IgD-negative memory B cell (primary cell): ENCODE measurements around the gene LPP. TPM values are rescaled to one million over a fixed set of nuclear protein-coding genes. Genes with fewer than 3 reads are reported as not detected.
"Not testable (repeated sequence)": the region's sequence is repeated elsewhere in the genome, so short reads cannot be mapped to it uniquely, and the experiment has no call there.

ENCODE experiments used
- H3K27ac Mint-ChIP-seq, 3 donors: one replicate each; pipeline ENCODE4 v1.8.0; 2020 to 2022; ENCODE audit warnings: mild to moderate bottlenecking in 3 of 3, mixed read lengths in 3 of 3, moderate library complexity in 1 of 3
- H3K27me3 Mint-ChIP-seq: one replicate; pipeline ENCODE4 v1.8.0; 2021; ENCODE audit warnings: mixed read lengths
- H3K36me3 Mint-ChIP-seq: one replicate; pipeline ENCODE4 v1.8.0; 2020; ENCODE audit warnings: mild to moderate bottlenecking, mixed read lengths
- H3K4me1 Mint-ChIP-seq, 3 donors: one replicate each; pipeline ENCODE4 v1.8.0; 2020 to 2022; ENCODE audit warnings: mixed read lengths in 3 of 3, mild to moderate bottlenecking in 1 of 3
- H3K4me3 Mint-ChIP-seq, 4 donors: one replicate each; pipeline ENCODE4 v1.8.0; 2020 to 2022; ENCODE audit warnings: mild to moderate bottlenecking in 4 of 4, mixed read lengths in 4 of 4, moderate library complexity in 3 of 4
- H3K9me3 Mint-ChIP-seq, 3 donors: one replicate each; pipeline ENCODE4 v1.8.0; 2020 to 2021; ENCODE audit warnings: mixed read lengths in 3 of 3, mild to moderate bottlenecking in 1 of 3
- polyA plus RNA-seq: library from polyadenylated mRNA; unstranded; fragments of 300-500 nt; fragmentation: Illumina TruSeq; gene quantifications from one replicate; pipeline ENCODE4 v1.2.3, GENCODE V29; 2021

LPP gene
- polyA plus RNA-seq, 1 donor from 2014 or later, result 29.2 TPM

DNA sequence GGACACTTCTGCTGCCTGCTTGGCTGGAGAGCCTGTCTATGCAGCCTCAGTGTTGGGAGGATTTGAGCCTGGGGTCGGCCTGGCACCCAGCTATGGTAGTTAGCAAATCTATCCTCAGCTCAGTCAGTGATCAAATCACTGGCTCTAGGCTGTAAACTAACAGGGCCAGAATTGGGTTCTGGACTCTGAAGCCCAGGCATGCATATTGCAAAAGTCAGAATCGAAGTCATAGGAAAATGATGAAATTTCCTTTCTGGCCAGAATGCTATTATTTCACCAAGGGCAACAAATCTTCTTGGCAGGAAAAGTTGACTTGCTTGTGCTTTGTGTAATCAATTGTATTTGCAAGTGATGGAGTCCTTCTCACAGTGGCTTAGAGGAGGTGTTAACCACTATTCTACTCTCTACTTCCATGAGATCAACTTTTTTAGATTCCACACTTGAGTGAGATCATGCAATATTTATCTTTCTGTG lies 535.2 kb downstream of the LPP start:
- H3K4me3 Mint-ChIP-seq, result no peak overlapping the region
- peaks cover 5% of the 10 kb centered on the region for H3K27me3 Mint-ChIP-seq
- no peak overlapping the region for H3K27ac Mint-ChIP-seq
- peaks cover 36 to 42% (median 38%) of the 10 kb centered on the region in 3 donors for H3K4me1 Mint-ChIP-seq
- H3K36me3 Mint-ChIP-seq, result no peaks in the 10 kb centered on the region
- peaks cover 0 to 5% (median 0%) of the 10 kb centered on the region in 3 donors for H3K9me3 Mint-ChIP-seq

- Mint-ChIP-seq H3K27ac (no peak overlapping the region), H3K27me3 (peaks cover 5% of the 10 kb centered on the region), H3K36me3 (no peaks in the 10 kb centered on the region), H3K4me3 (no peak overlapping the region), H3K4me1 (peaks cover 33 to 38% (median 37%) of the 10 kb centered on the region in 3 donors), H3K9me3 (peaks cover 0 to 3% (median 0%) of the 10 kb centered on the region in 3 donors)
Measured at GRCh38 chr3:188690064-188690463, 536.1 kb downstream of the LPP start.

DNA sequence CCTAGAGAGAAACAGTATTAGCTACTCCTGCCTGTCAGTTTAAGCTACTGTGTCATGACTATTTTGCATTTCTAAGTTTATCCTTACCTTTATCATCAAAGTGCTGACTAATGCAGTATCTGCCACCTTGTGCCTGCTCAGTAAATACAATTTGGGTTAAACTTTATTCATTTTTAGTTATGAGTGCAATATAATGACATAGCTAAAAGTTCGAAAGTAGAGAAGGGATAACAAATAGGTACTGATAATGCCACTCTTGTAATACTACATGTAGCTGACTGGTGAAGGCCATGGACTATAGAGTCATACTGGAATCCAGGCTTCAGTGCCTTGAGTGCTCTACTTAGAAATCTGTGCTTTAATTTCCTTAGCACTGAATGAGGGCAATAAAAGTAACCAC lies 537.0 kb downstream of the LPP start:
- H3K4me1 Mint-ChIP-seq, result peaks cover 30 to 38% (median 34%) of the 10 kb centered on the region in 3 donors
- H3K9me3 Mint-ChIP-seq, result no peaks in the 10 kb centered on the region
- H3K27me3 Mint-ChIP-seq, result peaks cover 5% of the 10 kb centered on the region
- no peaks in the 10 kb centered on the region for H3K36me3 Mint-ChIP-seq
- no peak overlapping the region for H3K4me3 Mint-ChIP-seq
- no peak overlapping the region for H3K27ac Mint-ChIP-seq

GRCh38 chr3:188691665-188692064 lies 537.7 kb downstream of the LPP start:
- Mint-ChIP-seq H3K9me3 (no peaks in the 10 kb centered on the region), H3K27me3 (peaks cover 5% of the 10 kb centered on the region), H3K27ac (no peak overlapping the region), H3K4me3 (no peak overlapping the region), H3K4me1 (peaks cover 24 to 32% (median 27%) of the 10 kb centered on the region in 3 donors), H3K36me3 (no peaks in the 10 kb centered on the region)

- Mint-ChIP-seq H3K27ac (no peak overlapping the region), H3K9me3 (no peaks in the 10 kb centered on the region), H3K4me3 (no peak overlapping the region), H3K36me3 (no peaks in the 10 kb centered on the region), H3K27me3 (peaks cover 9% of the 10 kb centered on the region), H3K4me1 (peaks cover 23 to 33% (median 31%) of the 10 kb centered on the region in 3 donors)
Measured at GRCh38 chr3:188692700-188693099, 538.7 kb downstream of the LPP start.

DNA sequence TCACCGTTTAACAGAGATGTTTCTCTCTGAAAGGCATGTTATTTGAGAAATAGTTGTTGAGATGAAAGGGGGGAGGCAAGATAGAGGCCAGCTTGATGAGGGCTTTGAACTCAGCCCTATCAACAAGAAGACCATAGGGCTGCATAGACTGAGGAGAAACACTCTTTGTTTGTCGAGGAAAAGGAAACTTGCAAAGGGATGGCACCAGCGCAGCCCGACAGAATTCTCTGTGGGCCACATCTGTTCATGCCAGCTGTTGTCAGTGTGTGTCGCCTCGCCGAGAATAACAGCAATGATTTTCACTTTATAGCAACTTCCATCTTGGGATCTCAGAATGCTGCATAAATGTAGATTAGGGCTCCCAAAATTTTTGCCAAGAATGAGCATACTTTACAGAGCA lies 539.5 kb downstream of the LPP start:
- Mint-ChIP-seq H3K4me3 (peak overlapping the region in 2 of 4 donors; percentile 47 to 63), H3K27ac (peak overlapping the region in 1 of 3 donors; percentile 40), H3K4me1 (peaks cover 22 to 35% (median 26%) of the 10 kb centered on the region in 3 donors), H3K36me3 (no peaks in the 10 kb centered on the region), H3K27me3 (peaks cover 9% of the 10 kb centered on the region), H3K9me3 (no peaks in the 10 kb centered on the region)

- Mint-ChIP-seq H3K9me3 (no peaks in the 10 kb centered on the region), H3K4me1 (peaks cover 31 to 48% (median 32%) of the 10 kb centered on the region in 3 donors), H3K36me3 (no peaks in the 10 kb centered on the region), H3K27me3 (peaks cover 10% of the 10 kb centered on the region), H3K4me3 (no peak overlapping the region), H3K27ac (no peak overlapping the region)
Measured at GRCh38 chr3:188695241-188695640, 541.3 kb downstream of the LPP start.

- H3K27me3 Mint-ChIP-seq, result peaks cover 10% of the 10 kb centered on the region
- peak overlapping the region in 2 of 3 donors; percentile 1 to 68 for H3K27ac Mint-ChIP-seq
- H3K4me1 Mint-ChIP-seq, result peaks cover 29 to 41% (median 31%) of the 10 kb centered on the region in 3 donors
- H3K9me3 Mint-ChIP-seq, result no peaks in the 10 kb centered on the region
- H3K36me3 Mint-ChIP-seq, result peaks cover 1% of the 10 kb centered on the region
- H3K4me3 Mint-ChIP-seq, result peak overlapping the region in 1 of 4 donors; percentile 82
Measured at GRCh38 chr3:188697127-188697526, 543.2 kb downstream of the LPP start.

- H3K4me1 Mint-ChIP-seq, result peaks cover 23 to 34% (median 24%) of the 10 kb centered on the region in 3 donors
- peaks cover 5% of the 10 kb centered on the region for H3K27me3 Mint-ChIP-seq
- no peaks in the 10 kb centered on the region for H3K9me3 Mint-ChIP-seq
- no peak overlapping the region for H3K27ac Mint-ChIP-seq
- H3K4me3 Mint-ChIP-seq, result no peak overlapping the region
- H3K36me3 Mint-ChIP-seq, result peaks cover 4% of the 10 kb centered on the region
Measured at GRCh38 chr3:188698436-188698835, 544.5 kb downstream of the LPP start.

- Mint-ChIP-seq H3K4me1 (peaks cover 19 to 37% (median 25%) of the 10 kb centered on the region in 3 donors), H3K36me3 (peaks cover 4% of the 10 kb centered on the region), H3K4me3 (no peak overlapping the region), H3K27me3 (peaks cover 5% of the 10 kb centered on the region), H3K27ac (no peak overlapping the region), H3K9me3 (no peaks in the 10 kb centered on the region)
Measured at GRCh38 chr3:188700501-188700900, 546.5 kb downstream of the LPP start.

DNA sequence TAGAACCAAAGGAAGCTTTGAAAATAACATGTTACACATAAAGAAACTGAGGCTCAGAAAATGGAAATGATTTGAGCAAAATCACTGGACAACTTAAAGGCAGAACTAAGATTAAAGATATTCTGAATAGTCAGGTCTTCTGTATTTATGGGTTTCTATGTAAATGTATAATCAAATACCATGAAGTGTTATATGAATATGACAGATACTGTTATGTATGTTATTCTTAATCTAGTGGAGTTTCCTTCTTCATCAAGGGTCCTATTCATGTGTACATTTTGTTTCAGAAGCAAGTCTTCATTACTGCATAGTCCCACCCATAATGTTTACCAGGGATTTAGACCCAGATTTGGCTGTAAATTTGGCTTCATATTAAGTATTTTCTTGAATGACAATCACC lies 547.0 kb downstream of the LPP start:
- peaks cover 4% of the 10 kb centered on the region for H3K36me3 Mint-ChIP-seq
- no peaks in the 10 kb centered on the region for H3K9me3 Mint-ChIP-seq
- peaks cover 19 to 40% (median 25%) of the 10 kb centered on the region in 3 donors for H3K4me1 Mint-ChIP-seq
- H3K27ac Mint-ChIP-seq, result no peak overlapping the region
- H3K4me3 Mint-ChIP-seq, result no peak overlapping the region
- H3K27me3 Mint-ChIP-seq, result peaks cover 5% of the 10 kb centered on the region

DNA sequence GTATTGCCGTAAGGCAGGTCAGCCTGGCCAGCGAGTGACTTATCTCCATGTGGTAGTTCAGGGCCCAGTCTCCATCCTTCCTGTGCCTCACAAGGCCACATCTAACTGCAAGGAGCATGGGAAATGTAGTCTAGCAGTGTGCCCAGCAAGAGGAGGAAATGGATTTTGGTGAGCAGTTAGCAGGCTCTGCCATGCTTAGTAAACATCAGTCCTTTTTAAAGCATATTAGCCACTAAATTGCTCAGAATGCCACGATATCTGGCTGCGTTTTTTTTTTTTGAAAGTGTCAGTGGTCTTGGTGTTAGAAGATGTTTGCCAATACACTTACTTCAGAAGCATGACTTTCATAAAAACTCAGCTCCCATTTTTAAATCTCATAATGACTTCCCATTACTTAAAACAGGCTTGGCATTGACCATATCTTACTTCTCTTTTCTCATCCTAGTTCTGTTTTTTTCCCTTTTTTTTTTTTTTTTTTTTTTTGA lies 547.6 kb downstream of the LPP start:
- Mint-ChIP-seq H3K4me1 (peaks cover 19 to 43% (median 25%) of the 10 kb centered on the region in 3 donors), H3K27me3 (peaks cover 5% of the 10 kb centered on the region), H3K9me3 (no peaks in the 10 kb centered on the region), H3K4me3 (no peak overlapping the region), H3K36me3 (peaks cover 4% of the 10 kb centered on the region), H3K27ac (no peak overlapping the region)

DNA sequence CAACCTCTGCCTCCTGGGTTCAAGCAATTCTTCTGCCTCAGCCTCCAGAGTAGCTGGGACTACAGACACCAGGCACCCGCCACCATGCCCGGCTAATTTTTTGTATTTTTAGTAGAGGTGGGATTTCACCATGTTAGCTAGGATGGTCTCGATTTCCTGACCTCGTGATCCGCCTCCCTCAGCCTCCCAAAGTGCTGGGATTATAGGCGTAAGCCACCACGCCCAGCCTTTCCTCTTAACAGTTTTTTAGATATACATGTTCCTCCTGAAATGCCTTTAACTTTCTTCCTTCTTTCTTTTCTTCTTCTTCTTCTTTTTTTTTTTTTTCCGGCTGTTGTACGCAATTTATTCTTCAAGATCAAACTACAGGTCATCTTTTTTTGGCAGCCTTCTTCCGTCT lies 548.1 kb downstream of the LPP start:
- H3K36me3 Mint-ChIP-seq, H3K27me3 Mint-ChIP-seq, H3K9me3 Mint-ChIP-seq, H3K4me3 Mint-ChIP-seq: not testable (repeated sequence)
- Mint-ChIP-seq H3K27ac (peak overlapping the region in 1 of 3 donors; percentile 21), H3K4me1 (peaks cover 17 to 39% (median 23%) of the 10 kb centered on the region in 3 donors)

GRCh38 chr3:188706176-188706575 lies 552.2 kb downstream of the LPP start:
- Mint-ChIP-seq H3K27ac (no peak overlapping the region), H3K4me3 (no peak overlapping the region), H3K27me3 (no peaks in the 10 kb centered on the region), H3K36me3 (peaks cover 19% of the 10 kb centered on the region), H3K9me3 (no peaks in the 10 kb centered on the region), H3K4me1 (peaks cover 2 to 20% (median 15%) of the 10 kb centered on the region in 3 donors)

DNA sequence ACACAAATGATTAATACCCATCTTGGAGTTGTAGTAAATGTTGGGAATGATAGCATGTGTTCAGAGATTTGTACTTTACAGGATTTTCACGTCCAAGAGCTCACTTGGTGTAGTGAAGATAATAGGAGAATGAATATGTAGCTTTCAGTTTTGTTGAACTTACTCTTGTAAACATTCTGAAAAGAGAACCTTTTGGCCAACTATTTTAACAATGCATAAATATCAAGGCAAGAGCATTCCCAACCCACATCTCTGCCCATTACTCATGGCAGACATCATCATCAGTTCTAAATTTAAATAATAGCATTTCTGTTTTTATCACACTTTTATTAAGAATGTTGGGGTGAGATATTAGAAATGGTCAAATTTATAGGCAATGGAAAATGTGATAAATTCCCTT lies 552.6 kb downstream of the LPP start:
- H3K9me3 Mint-ChIP-seq, result no peaks in the 10 kb centered on the region
- H3K27ac Mint-ChIP-seq, result no peak overlapping the region
- no peaks in the 10 kb centered on the region for H3K27me3 Mint-ChIP-seq
- H3K4me3 Mint-ChIP-seq, result no peak overlapping the region
- peaks cover 19% of the 10 kb centered on the region for H3K36me3 Mint-ChIP-seq
- H3K4me1 Mint-ChIP-seq, result peaks cover 3 to 23% (median 15%) of the 10 kb centered on the region in 3 donors
